Activated T-helper 1 cell treated with anti-CD3 and anti-CD28 coated beads, Interleukin-2, amount 50 U/mL, for 16 hours (primary cell): ENCODE measurements around the gene ABR.
"Not testable (repeated sequence)": the region's sequence is repeated elsewhere in the genome, so short reads cannot be mapped to it uniquely, and the experiment has no call there.

Experiments
- DNase-seq, 2 donors: peaks; one replicate each; pipeline ENCODE4 v3.0.0-alpha.2; 2020; ENCODE audit warnings: low read depth in 1 of 2, low spot score in 1 of 2

The ABR gene

DNA sequence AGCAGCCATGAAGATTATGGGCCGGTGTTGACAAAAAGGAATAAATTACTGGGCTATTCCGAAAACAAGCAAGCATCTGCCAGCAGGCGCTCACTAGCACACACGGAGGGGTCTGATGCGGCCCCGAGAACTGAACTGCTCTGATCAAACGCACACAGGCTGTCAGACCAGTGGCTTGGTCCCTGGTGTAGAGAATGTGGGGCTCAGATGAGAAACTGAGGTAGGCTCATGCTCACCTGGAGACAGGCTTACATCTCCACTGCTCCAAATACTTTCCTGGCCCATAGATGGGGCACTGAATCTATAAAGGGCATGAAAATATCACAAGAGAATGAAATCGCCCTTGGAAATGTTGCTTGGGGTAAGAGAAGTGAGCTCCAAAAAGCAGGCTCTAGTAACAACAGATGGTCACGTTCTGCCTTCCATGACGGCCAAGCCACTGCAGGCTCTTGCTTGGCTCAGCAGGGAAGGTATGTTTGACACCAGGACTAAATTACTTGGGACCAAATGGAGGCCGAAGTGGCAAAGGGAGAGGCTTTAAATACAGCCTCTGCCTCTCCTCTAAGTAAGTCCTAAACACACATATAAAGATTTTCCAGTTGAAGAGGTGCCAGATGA, 5.4 kb downstream of the ABR start:
- DNase-seq = no peak

DNA sequence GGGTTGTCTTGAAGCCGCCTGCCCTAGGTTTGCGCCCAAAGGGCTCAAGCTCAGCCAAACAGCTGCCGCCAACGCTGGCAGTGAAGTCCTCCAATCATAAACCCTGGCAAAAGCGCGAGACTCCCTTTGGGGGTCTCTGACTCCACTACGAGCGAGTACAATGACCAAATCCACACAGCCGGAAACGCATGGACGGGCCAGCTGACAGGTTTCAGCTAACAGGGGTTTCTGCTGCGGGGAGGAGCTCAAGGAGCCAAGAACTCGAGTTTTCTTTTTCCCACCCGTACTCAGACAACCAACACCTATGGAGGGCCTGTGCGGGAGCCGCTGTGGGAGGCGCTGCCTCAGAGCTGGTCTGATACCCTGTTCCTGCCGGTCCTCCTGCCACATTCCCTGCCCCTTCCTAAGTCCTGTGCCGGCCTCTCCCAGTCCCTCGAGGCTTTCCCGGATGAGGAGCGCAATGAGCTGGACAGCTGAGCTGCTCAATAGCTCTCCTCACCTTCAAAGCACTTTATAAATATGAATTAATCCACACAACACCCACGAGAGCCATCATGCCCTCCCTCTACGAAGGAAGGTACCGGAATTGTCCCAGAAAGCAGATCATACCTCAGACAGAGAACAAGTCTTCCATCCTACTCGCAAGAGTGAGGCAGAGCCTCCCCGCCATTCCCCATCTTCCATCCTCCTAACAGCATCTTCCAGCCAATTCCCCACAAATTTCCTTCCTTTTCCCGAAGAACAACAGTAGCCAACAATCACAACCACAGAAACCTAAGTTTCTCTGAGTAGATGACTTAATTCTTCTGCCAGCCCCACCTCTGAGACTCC, 6.1 kb downstream of the ABR start:
- no peak for DNase-seq

DNA sequence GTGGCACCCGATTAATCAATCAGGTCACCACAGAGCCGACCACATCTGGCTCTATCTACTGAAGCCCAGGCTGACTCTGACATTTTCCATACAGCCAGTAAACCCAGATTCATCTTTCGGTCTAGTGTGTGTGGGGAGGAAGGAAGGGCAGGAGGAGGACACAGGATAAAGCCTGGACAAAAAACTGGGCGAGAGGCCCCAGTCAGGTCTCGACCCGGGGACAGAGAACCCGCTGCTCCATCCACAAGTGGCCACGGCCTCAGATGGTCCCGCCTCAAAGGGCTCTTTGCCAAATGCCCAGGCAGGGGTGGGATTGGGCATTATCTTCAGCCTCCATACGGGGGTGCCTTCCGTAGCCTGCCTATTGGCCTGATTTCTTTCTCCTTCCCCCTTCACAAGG, 7.8 kb downstream of the ABR start:
- no peak for DNase-seq

- no peak for DNase-seq
These were observed 9.0 kb downstream of the ABR start for GRCh38 chr17:1170739-1171138.

DNA sequence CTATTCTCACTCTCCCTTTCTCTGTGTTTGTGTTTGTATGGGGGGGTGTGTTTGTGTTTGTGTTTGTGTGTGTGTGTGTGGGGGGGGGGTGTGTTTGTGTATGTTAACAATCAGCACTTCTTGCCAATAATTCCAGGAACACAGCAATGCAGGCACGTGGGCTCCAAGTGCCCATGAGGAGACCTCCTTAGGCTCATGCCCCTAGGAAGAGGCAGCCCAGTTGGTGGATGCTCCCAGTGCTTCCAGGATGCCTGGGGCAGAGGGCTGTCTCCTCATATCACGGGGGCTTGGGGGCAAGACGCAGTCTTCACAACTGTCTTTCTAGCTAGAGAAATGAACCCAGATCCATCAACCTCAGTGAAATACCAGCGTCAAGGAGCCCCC, 9.9 kb downstream of the ABR start:
- no peak for DNase-seq

DNA sequence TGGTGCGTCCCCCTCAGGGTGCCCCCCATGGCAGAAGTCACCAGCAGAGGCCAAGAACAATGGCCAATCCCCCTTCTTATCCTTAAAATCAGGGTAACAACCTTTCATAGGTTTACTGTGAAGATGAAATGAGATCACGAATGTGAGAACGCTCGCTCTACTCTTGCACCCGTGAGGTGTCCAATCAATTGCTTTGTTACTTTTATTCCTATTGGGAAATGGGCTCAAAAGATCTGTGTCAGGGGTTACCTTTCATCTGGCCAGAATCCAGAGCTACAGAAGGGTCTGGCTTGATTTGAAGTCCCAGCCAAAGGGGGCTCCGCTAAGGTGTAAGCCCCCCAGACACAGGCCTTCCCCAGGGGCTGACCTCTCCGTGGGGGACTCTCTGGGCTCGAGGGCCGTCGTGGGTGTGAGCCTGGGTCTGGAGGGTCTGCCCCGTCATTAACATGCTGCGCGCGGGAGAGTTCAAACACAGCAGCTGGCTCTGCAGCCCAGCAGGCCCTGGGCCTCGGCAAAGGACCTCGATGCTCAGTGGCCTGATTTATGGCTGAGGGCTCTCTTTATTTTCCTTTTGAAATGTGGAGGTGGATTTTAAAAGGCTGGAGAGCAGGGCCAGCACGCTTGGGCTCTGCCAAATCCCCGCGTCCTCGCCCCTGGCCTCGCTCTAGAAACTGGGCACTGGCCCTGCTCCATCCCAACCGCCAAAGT, 10.4 kb downstream of the ABR start:
- no peak for DNase-seq

- no peak for DNase-seq
These were observed 11.1 kb downstream of the ABR start for GRCh38 chr17:1168533-1169220.

DNA sequence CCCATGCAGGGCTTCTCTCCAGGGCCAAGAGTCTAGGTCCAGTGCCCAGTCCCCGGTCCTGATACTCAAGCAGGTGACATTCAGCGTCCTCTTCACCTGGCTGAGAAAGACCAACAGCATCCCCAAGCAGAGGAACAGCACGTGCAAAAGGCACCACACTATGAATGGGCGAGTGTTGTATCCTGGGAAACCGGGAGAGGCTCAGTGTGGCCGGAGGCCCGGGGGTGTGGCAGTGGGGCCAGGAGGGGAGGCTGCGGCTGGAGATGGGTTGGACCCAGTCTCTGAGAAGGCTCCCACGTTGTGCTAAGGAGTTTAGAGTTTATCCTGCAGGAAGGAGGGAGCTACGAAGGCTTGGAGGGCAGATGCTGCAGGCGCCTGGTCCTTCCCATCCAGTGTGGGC, 13.5 kb downstream of the ABR start:
- no peak for DNase-seq

- no peak for DNase-seq
These were observed 13.9 kb downstream of the ABR start for GRCh38 chr17:1165836-1166235.

- DNase-seq = no peak
These were observed 14.7 kb downstream of the ABR start for GRCh38 chr17:1164935-1165556.

DNA sequence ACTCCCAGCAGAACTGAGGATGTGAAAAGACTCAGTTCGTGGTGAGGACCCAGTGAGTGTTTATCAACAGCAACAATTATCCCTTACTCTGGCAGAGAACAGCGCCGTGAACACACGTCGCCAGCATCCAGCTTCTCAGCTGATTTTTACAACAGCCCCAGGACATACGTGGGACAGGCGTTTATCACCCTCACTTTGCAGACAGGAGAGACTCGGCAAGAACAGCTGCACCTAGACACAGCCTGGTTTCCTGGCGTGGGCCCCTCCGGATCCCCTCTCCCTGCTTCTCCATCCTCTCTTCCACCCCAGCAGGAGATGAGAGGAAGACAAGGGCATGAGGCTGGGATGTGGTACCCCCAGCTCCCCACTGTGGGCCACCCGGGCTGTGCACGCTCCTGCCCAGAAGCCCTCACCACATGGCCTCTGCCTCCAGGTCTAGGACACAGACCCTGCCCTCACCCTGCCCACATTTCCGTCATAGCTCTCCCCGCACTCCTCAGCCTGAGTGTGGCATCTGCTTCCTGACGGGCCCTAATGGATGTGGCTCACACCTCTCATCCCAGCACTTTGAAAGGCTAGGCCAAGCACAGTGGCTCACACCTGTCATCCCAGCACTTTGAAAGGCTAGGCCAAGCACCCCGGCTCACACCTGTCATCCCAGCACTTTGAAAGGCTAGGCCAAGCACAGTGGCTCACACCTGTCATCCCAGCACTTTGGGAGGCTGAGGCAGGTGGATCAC, 17.5 kb downstream of the ABR start:
- no peak for DNase-seq

- DNase-seq = no peak
These were observed 19.0 kb downstream of the ABR start for GRCh38 chr17:1160591-1161390.

DNA sequence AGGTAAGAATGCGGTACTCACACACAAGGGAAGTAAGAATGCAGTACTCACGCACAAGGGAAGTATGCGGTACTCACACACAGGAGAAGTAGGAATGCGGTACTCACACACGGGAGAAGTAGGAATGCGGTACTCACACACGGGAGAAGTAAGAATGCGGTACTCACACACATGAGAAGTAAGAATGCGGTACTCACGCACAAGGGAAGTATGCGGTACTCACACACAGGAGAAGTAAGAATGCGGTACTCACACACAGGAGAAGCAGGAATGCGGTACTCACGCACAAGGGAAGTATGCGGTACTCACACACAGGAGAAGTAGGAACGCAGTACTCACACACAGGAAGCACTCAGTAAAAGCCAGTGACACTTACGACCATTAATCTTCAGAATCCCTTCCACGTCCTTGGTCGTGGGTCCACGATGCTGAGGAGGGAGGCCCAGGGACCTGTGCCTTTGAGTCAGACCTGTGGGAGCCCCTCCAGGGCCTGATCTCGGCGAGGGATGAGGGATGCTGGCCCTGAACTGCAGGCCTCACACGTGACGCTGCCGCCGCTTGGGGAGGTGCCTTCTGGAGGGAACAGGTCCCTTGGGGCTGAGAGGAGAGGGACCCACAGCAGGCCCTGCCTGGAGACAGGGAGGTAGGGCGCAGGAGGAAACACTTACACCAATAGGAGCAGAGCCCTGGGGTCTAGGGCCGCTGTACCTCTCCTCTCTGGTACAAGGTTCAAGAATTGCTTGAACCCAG, 20.2 kb downstream of the ABR start:
- DNase-seq = no peak

- no peak for DNase-seq
These were observed 20.9 kb downstream of the ABR start for GRCh38 chr17:1158879-1159278.

DNA sequence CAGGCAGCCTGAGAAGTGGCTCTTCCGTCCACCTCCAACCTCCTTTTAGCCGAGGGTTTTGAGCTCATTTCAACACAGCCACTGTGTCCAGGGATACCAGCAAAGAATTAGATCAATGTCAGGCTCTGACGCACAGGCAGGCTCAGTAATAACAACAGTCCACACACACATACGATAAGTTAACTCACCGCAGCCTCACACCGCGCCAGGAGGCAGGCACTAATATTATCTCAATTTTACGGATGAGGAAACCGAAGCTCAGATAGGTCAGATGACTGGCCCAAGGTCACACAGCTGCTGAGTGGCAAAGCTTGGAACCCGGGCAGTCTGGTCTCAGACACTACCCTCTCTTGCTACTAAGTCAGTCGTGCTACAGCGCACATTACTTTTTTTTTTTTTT, 22.9 kb downstream of the ABR start:
- no peak for DNase-seq

DNA sequence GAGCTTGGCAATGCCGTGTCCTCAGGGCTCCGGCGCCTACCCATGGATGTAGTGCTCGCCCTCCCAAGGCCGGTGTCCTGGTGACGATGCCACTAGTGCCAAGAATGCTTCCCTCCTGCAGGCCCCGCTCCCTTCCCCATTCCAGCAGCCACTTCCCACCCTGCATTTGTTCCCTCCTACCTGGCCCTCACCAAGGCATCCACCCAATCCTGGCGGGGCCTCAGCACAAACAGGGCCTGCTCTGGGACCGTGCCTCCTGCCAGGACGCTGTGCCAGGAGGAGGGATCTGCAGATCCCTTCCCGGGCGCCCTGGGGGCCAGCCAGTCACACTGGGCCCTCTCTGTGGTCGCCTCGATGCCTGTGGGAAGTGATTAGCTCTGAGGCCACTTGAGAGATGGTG, 25.1 kb downstream of the ABR start:
- DNase-seq = no peak

GRCh38 chr17:1153795-1154546, 25.8 kb downstream of the ABR start:
- DNase-seq = no peak

GRCh38 chr17:1152582-1152981, 27.2 kb downstream of the ABR start:
- DNase-seq = not testable (repeated sequence)
